Measurements from ENCODE around the gene SDF2. TPM values are rescaled to one million over a fixed set of nuclear protein-coding genes. Genes with fewer than 3 reads are reported as not detected.
"Not testable (repeated sequence)": the region's sequence is repeated elsewhere in the genome, so short reads cannot be mapped to it uniquely, and the experiment has no call there.

Gene SDF2
- total RNA-seq, 4 donors from 2014 or later, result 35.9 to 50.1 (median 43.3) TPM

GRCh38 chr17:28612531-28612930 is 49.2 kb downstream of the SDF2 start:
- Histone ChIP-seq H3K36me3 (no peaks in the 10 kb centered on the region), H3K4me3 (no peak overlapping the region), H3K4me1 (no peaks in the 10 kb centered on the region), H3K27me3 (no peaks in the 10 kb centered on the region), H3K9me3 (no peaks in the 10 kb centered on the region), H3K27ac (no peak overlapping the region)
- no peak for DNase-seq
- intact Hi-C loops (cut with DNase I; ENCODE audit: low total_unique reads), result loop anchor here (10.0 kb wide), 1 partner anchor 68 kb away; no protein-coding TSS in a partner anchor
- TF ChIP-seq POLR2A (IDR thresholded peaks at IDR 0.05), result no peak
- TF ChIP-seq CTCF (IDR thresholded peaks at IDR 0.05), result no peak

GRCh38 chr17:28610376-28610775 is 51.3 kb downstream of the SDF2 start:
- no peak overlapping the region for H3K27ac ChIP-seq
- no peaks in the 10 kb centered on the region for H3K9me3 ChIP-seq
- intact Hi-C loops (cut with DNase I; ENCODE audit: low total_unique reads), result loop anchor here (10.0 kb wide), 1 partner anchor 66 kb away; no protein-coding TSS in a partner anchor
- no peak for DNase-seq
- TF ChIP-seq CTCF (IDR thresholded peaks at IDR 0.05), result no peak
- TF ChIP-seq POLR2A (IDR thresholded peaks at IDR 0.05), result no peak
- H3K27me3 ChIP-seq, result no peaks in the 10 kb centered on the region
- H3K4me1 ChIP-seq, result no peaks in the 10 kb centered on the region
- H3K36me3 ChIP-seq, result no peaks in the 10 kb centered on the region
- H3K4me3 ChIP-seq, result no peak overlapping the region

GRCh38 chr17:28604031-28604430 is 57.7 kb downstream of the SDF2 start:
- not testable (repeated sequence) for DNase-seq, H3K27me3 ChIP-seq

GRCh38 chr17:28599311-28600184 is 62.2 kb downstream of the SDF2 start:
- Histone ChIP-seq H3K27me3 (no peaks in the 10 kb centered on the region), H3K9me3 (no peaks in the 10 kb centered on the region), H3K4me3 (peak overlapping the region; percentile 53 to 66), H3K36me3 (no peaks in the 10 kb centered on the region), H3K27ac (peak overlapping the region; percentile 97), H3K4me1 (peaks cover 0 to 4% of the 10 kb centered on the region in 2 donors)
- TF ChIP-seq CTCF (IDR thresholded peaks at IDR 0.05), result no peak
- TF ChIP-seq POLR2A (IDR thresholded peaks at IDR 0.05), result peak in 1 of 2 donors; percentile 18
- peak; percentile 62 to 73 for DNase-seq
- intact Hi-C loops (cut with DNase I; ENCODE audit: low total_unique reads), result no loop called here

More at GRCh38 chr17:28604031-28604430, 57.7 kb downstream of the SDF2 start:
- H3K27ac ChIP-seq; H3K4me1 ChIP-seq; intact Hi-C loops (cut with DNase I; ENCODE audit: low total_unique reads); H3K4me3 ChIP-seq; H3K36me3 ChIP-seq; H3K9me3 ChIP-seq: not testable (repeated sequence)

GRCh38 chr17:28598799-28599310 is 62.9 kb downstream of the SDF2 start, which contains the start of gene SPAG5:
Gene SPAG5, minus strand, starts transcription at chr17:28599025. Its CDS starts 79 bp downstream, at chr17:28598946.
- peak; percentile 92 for DNase-seq
- peak; percentile 87 to 94 for TF ChIP-seq POLR2A (IDR thresholded peaks at IDR 0.05)
- no peak for TF ChIP-seq CTCF (IDR thresholded peaks at IDR 0.05)
- peaks cover 0 to 4% of the 10 kb centered on the region in 2 donors for H3K4me1 ChIP-seq
- no peaks in the 10 kb centered on the region for H3K36me3 ChIP-seq
- peak within 1 kb of the TSS; percentile 53 to 66 for H3K4me3 ChIP-seq
- H3K27me3 ChIP-seq, result no peaks in the 10 kb centered on the region
- H3K9me3 ChIP-seq, result no peaks in the 10 kb centered on the region
- intact Hi-C loops (cut with DNase I; ENCODE audit: low total_unique reads), result no loop called here
- H3K27ac ChIP-seq, result peak within 1 kb of the TSS; percentile 97
